A375 (cell line): ENCODE results near the gene ZFPM1. TPM values are rescaled to one million over a fixed set of nuclear protein-coding genes. Genes with fewer than 3 reads are reported as not detected.

Experiments used
- small RNA-seq: library from RNA; depleted of rRNA; stranded (forward); fragments of <200 nt; gene quantifications from one replicate; pipeline ENCODE3, GENCODE V24; 2014
- total RNA-seq: library from RNA; depleted of rRNA; stranded (reverse); fragments of >200 nt; shearing (Covaris generic); gene quantifications from 2 replicates; pipeline ENCODE4 v1.2.3, GENCODE V29; 2014; rRNA removed

ZFPM1 gene
- 0.60 and 1.2 TPM in 2 replicates for total RNA-seq

GRCh38 chr16:88453217-88453531, at the start of gene ZFPM1:
TSS of gene ZFPM1 (plus strand) at chr16:88453280. CDS start at chr16:88453639, 359 bp downstream.

DNA sequence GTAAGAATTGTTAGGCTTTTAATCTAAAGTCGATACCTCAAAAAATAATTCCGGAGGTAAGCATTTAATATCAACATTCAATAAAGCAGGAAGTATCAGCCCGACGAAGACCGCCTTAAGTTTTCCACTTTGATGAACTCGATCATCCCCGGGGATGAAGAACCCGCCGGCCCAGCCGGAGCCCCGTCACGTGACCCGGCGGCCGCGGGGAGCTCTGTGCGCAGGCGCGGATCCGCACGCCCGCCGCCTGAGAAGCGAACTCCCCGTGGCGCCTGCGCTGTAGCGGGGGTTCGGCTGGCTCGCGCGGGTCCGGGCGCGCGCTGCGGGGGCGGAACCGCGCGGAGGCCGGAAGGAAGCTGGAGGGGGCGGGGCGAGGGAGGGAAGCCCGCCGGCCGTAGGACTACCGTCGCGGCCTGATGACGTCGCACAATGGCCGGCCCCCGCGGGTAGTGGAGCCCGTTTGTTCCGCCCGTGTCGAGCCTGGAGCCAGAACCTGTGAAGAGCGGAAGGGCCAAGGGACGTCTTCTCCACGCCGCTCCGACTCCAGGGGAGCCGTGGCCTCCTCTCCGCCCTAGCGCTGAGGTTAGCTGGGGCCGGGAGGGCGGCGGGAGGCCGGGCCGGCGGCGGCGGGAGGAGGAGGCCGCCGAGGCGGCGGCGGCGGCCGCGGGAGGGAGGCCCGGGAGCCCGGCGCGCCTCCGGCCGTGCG, 117.1 kb downstream of the ZFPM1 start, which contains the start of gene ZC3H18:
Gene ZC3H18 (plus strand): TSS at position 419 of the 706 bp plus-strand sequence. CDS start 6,721 bp downstream, outside the sequence.

Small RNA genes within 50 kb of the gene (small RNA-seq; reads per million reads assigned to genes)
- not detected for gene MIR5189

Other genes with a start within 250 kb of the ZFPM1 start
- gene ZNF469, start 70.3 kb upstream of the ZFPM1 start, total RNA-seq = 2.1 and 2.9 TPM in 2 replicates
- gene ZC3H18, start 117.1 kb downstream of the ZFPM1 start, total RNA-seq = 25.3 and 27.4 TPM in 2 replicates
- 0.15 TPM in 1 of 2 replicates, not detected in the other for gene IL17C, start 185.3 kb downstream of the ZFPM1 start, total RNA-seq
- 274 and 319 TPM in 2 replicates for gene CYBA, start 197.8 kb downstream of the ZFPM1 start, total RNA-seq
- gene MVD, start 209.8 kb downstream of the ZFPM1 start, total RNA-seq = 14.1 and 17.1 TPM in 2 replicates
- 0.16 TPM in 1 of 2 replicates, not detected in the other for gene SNAI3, start 233.2 kb downstream of the ZFPM1 start, total RNA-seq